ENCODE measurements around the gene ROBO2. TPM values are rescaled to one million over a fixed set of nuclear protein-coding genes. Genes with fewer than 3 reads are reported as not detected.

ROBO2 gene
- total RNA-seq, 1 experiment from 2014 or later: not detected

DNA sequence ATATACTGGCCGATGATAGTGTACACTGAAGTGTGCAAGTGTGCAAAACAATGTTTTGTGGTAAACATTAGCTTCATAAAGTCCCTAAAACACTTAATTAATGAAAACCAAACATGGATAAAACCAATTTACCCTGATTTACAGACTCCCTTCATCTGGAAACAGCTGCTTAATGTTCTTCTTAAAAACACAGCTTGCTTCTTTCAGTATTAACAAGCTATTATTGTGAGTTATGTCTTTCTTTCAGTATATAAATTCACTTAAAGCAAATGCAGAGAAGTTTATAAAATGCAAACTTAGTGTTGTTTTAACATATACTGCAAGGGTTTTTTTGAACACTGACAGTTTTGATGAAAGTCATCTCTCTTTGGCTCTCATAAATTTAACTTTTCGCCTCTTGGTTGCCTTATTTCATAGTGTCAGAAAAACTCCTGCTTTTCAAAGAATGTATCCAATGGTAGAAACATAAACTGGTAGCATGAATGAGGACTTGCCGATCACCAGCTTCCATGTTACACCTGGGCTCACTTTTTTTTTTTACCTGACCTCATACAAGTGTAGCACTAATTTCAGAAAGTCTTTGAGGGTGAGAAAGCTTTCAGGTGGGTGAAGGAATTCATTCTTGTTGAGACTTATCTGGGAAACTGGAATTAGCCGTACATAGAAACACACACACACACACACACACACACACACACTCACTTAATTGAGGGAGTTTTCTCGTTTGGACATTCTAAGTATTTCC, 532.2 kb downstream of the ROBO2 start:
- Histone ChIP-seq H3K27ac (ENCODE audit: low read depth, low read length) (no peak overlapping the region), H3K9me3 (ENCODE audit: control insufficient read depth in 1 of 2, insufficient read depth in 1 of 2, low read depth in 1 of 2, low read length in 2 of 2) (peaks cover 13 to 37% of the 10 kb centered on the region in 2 experiments; a peak in 2 of 4 replicates), H3K4me2 (ENCODE audit: low read length) (no peak overlapping the region), H3K79me2 (ENCODE audit: insufficient read depth, low read length) (no peaks in the 10 kb centered on the region), H3K27me3 (ENCODE audit: insufficient read depth, low read length) (no peaks in the 10 kb centered on the region), H2AFZ (ENCODE audit: low read depth, low read length, poor library complexity, severe bottlenecking) (no peak overlapping the region), H3K4me3 (replicated peaks in 1 of 2; ENCODE audit: low read depth in 1 of 2, low read length in 2 of 2) (no peak overlapping the region), H3K4me1 (ENCODE audit: control insufficient read depth in 1 of 2, insufficient read depth in 2 of 2, low read length in 2 of 2) (no peaks in the 10 kb centered on the region), H3K9me2 (ENCODE audit: insufficient read depth) (no peaks in the 10 kb centered on the region), H4K20me1 (ENCODE audit: insufficient read depth) (no peaks in the 10 kb centered on the region), H3K9ac (ENCODE audit: low read length) (no peak overlapping the region), H3K36me3 (ENCODE audit: control insufficient read depth in 1 of 2, insufficient read depth in 2 of 2, low read length in 2 of 2) (no peaks in the 10 kb centered on the region)
- RAD21 ChIA-PET (ENCODE audit: low non-redundant PET in 1 of 2, low total read pairs in 2 of 2, uncharacterized antibody in 2 of 2, unreplicated experiment in 2 of 2): no interaction called here
- TF ChIP-seq JUND (IDR thresholded peaks at IDR 0.05) (no peak), ZNF274 (IDR thresholded peaks at IDR 0.05; ENCODE audit: low read depth, low read length) (no peak), SRF (IDR thresholded peaks at IDR 0.05; ENCODE audit: low read depth) (no peak), EGR1 (IDR thresholded peaks at IDR 0.05; ENCODE audit: low read depth) (no peak), CEBPB (IDR thresholded peaks at IDR 0.05; ENCODE audit: low read depth) (no peak), CBX3 (IDR thresholded peaks at IDR 0.05; ENCODE audit: low read depth) (no peak), TCF7L2 (IDR thresholded peaks at IDR 0.05; ENCODE audit: borderline replicate concordance, extremely low read depth, insufficient read depth, insufficient read length) (no peak), FOSL1 (IDR thresholded peaks at IDR 0.05; ENCODE audit: low read depth) (no peak), ELF1 (IDR thresholded peaks at IDR 0.05; ENCODE audit: borderline replicate concordance, low read depth) (no peak), EZH2phosphoT487 (IDR thresholded peaks at IDR 0.05; ENCODE audit: borderline replicate concordance) (no peak), YY1 (IDR thresholded peaks at IDR 0.05; ENCODE audit: extremely low read depth, insufficient replicate concordance, low read depth, low read length) (no peak), SIN3A (IDR thresholded peaks at IDR 0.05; ENCODE audit: low read depth) (no peak), RAD21 (IDR thresholded peaks at IDR 0.05; ENCODE audit: low read depth) (no peak), SP1 (IDR thresholded peaks at IDR 0.05; ENCODE audit: low read depth) (no peak), EZH2 (IDR thresholded peaks at IDR 0.05) (no peak)
- TF ChIP-seq, protein P1, sequence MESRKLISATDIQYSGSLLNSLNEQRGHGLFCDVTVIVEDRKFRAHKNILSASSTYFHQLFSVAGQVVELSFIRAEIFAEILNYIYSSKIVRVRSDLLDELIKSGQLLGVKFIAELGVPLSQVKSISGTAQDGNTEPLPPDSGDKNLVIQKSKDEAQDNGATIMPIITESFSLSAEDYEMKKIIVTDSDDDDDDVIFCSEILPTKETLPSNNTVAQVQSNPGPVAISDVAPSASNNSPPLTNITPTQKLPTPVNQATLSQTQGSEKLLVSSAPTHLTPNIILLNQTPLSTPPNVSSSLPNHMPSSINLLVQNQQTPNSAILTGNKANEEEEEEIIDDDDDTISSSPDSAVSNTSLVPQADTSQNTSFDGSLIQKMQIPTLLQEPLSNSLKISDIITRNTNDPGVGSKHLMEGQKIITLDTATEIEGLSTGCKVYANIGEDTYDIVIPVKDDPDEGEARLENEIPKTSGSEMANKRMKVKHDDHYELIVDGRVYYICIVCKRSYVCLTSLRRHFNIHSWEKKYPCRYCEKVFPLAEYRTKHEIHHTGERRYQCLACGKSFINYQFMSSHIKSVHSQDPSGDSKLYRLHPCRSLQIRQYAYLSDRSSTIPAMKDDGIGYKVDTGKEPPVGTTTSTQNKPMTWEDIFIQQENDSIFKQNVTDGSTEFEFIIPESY (IDR thresholded peaks at IDR 0.05; ENCODE audit: extremely low read depth, insufficient replicate concordance, low read length): no peak
- TF ChIP-seq, protein P2, sequence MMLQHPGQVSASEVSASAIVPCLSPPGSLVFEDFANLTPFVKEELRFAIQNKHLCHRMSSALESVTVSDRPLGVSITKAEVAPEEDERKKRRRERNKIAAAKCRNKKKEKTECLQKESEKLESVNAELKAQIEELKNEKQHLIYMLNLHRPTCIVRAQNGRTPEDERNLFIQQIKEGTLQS (IDR thresholded peaks at IDR 0.05): no peak
- TF ChIP-seq, protein P3, sequence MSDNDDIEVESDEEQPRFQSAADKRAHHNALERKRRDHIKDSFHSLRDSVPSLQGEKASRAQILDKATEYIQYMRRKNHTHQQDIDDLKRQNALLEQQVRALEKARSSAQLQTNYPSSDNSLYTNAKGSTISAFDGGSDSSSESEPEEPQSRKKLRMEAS (IDR thresholded peaks at IDR 0.05): no peak
- TF ChIP-seq, protein P4, sequence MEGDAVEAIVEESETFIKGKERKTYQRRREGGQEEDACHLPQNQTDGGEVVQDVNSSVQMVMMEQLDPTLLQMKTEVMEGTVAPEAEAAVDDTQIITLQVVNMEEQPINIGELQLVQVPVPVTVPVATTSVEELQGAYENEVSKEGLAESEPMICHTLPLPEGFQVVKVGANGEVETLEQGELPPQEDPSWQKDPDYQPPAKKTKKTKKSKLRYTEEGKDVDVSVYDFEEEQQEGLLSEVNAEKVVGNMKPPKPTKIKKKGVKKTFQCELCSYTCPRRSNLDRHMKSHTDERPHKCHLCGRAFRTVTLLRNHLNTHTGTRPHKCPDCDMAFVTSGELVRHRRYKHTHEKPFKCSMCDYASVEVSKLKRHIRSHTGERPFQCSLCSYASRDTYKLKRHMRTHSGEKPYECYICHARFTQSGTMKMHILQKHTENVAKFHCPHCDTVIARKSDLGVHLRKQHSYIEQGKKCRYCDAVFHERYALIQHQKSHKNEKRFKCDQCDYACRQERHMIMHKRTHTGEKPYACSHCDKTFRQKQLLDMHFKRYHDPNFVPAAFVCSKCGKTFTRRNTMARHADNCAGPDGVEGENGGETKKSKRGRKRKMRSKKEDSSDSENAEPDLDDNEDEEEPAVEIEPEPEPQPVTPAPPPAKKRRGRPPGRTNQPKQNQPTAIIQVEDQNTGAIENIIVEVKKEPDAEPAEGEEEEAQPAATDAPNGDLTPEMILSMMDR (IDR thresholded peaks at IDR 0.05 in 2 of 3, conservative IDR thresholded peaks at IDR 0.05 in 1 of 3; ENCODE audit: borderline replicate concordance in 1 of 3, insufficient read depth in 1 of 3, low read depth in 2 of 3, low read length in 2 of 3): no peak
- TF ChIP-seq, protein P5, sequence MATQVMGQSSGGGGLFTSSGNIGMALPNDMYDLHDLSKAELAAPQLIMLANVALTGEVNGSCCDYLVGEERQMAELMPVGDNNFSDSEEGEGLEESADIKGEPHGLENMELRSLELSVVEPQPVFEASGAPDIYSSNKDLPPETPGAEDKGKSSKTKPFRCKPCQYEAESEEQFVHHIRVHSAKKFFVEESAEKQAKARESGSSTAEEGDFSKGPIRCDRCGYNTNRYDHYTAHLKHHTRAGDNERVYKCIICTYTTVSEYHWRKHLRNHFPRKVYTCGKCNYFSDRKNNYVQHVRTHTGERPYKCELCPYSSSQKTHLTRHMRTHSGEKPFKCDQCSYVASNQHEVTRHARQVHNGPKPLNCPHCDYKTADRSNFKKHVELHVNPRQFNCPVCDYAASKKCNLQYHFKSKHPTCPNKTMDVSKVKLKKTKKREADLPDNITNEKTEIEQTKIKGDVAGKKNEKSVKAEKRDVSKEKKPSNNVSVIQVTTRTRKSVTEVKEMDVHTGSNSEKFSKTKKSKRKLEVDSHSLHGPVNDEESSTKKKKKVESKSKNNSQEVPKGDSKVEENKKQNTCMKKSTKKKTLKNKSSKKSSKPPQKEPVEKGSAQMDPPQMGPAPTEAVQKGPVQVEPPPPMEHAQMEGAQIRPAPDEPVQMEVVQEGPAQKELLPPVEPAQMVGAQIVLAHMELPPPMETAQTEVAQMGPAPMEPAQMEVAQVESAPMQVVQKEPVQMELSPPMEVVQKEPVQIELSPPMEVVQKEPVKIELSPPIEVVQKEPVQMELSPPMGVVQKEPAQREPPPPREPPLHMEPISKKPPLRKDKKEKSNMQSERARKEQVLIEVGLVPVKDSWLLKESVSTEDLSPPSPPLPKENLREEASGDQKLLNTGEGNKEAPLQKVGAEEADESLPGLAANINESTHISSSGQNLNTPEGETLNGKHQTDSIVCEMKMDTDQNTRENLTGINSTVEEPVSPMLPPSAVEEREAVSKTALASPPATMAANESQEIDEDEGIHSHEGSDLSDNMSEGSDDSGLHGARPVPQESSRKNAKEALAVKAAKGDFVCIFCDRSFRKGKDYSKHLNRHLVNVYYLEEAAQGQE (IDR thresholded peaks at IDR 0.05; ENCODE audit: low read depth): no peak
- intact Hi-C loops (cut with micrococcal nuclease): no loop called here
- ATAC-seq: no peak
- POLR2A ChIA-PET: no interaction called here
- no TSS peak for BruUV-seq (replicated peaks)
- no peak for DNase-seq (ENCODE audit: low read depth, low spot score)
- CTCF ChIA-PET: no interaction called here

All from HCT116 (cell line).